ENCODE results near the gene IQCE.
A peak's percentile ranks its signal among the peaks of the same experiment; 100 is the strongest.

Gene IQCE

DNA sequence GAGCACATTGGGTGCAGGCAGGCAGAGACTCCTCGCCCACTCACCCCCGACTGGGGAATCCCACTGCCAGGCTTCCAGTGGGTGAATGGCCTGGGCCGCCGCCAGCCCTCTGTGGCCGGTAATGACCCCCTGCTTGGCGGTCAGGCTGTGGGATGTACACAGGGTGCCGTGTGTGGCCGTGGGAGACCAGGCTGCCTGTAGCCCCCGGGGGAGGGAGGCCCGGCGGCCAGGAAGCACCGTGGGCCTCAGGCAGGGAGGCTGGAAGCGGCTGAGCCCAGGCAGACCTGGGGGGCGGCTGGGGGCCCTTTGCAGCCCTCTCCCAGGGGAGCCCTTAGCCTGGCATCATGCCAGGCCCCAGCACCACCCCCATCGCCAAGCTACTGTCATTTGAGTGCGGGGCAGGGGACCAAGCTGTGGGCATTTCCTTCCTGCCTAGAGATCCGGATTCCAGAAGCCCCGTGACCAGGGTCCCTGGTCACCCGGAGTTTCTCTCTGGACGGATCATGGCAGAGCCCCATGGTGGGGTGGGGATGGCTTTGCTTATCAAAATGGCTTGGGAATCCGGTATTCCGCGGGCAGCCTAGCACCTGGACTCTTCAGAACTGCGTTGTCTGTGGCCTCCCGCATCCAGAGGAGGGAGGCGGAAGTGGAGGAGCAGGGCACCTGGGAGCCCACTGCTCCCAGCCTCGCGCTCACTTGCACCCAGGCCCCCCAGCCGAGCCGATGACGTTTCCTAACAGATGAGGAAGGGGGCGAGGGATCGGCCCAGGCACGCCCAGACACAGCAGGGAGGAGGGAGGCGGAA is 74.2 kb downstream of the IQCE start:
- peak overlapping the region; percentile 87 for H4K91ac ChIP-seq (ENCODE audit: low read depth, low read length)
- no CpG with 5 or more reads among the region's 35 CpGs for WGBS (ENCODE audit: extremely low coverage, insufficient coverage, insufficient read length)

DNA sequence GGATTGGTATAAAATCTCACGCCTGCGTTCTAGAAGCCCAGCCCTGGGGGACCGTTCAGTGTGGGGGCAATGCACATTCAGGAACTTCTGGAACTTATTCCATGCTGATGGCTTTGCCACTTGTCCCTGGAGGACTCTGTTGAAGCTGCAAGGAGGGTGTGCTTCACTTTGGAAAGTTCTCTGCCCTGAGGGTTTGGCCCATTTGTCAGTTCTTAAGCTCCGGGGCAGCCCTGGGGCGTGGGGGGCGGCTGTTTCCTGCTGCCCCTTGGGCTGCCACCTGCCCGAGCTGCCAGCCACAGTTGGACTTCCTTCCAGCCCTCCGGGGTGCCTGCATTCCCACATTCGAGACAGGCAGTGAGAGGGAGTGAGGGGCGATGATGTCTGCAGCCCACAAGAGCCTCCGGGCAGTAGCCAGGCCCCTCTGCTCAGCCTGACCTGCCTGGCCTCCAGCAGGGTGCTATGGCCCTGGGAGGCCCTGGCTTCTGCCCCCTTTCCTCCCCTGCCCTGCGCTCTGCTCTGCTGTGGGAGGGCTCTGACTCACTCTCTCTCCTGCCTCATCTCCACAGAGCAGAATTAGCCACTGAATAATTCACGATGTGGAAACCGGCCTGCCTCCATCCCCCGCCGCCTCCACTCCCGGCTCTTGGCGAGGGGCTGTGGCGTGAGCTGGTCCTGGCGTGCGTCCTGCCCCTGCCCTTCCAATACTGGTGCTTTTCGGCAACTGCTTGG is 74.9 kb downstream of the IQCE start:
- Histone ChIP-seq H3K9ac (ENCODE audit: low read length) (no peak overlapping the region), H2BK12ac (ENCODE audit: low read length) (no peak overlapping the region), H3K79me1 (ENCODE audit: low read length) (peaks cover 20% of the 10 kb centered on the region), H2BK5ac (ENCODE audit: low read depth, low read length, poor library complexity) (peak overlapping the region; percentile 43), H2BK120ac (ENCODE audit: insufficient read depth, low read length, poor library complexity) (no peak overlapping the region), H3K14ac (ENCODE audit: low read length) (peak overlapping the region; percentile 1), H3K79me2 (ENCODE audit: control insufficient read depth, insufficient read depth, low read length, poor library complexity) (peaks cover 38% of the 10 kb centered on the region), H3K9me3 (ENCODE audit: insufficient read depth, low read depth, low read length) (no peaks in the 10 kb centered on the region), H3K27me3 (ENCODE audit: insufficient read depth, low read length) (no peaks in the 10 kb centered on the region), H3K4ac (ENCODE audit: low read depth, low read length) (peak overlapping the region; percentile 22), H3K27ac (ENCODE audit: low read depth, low read length) (peak overlapping the region; percentile 63), H3K4me1 (ENCODE audit: control insufficient read depth in 1 of 2, insufficient read depth in 2 of 2, low read length in 2 of 2) (peaks cover 28 to 41% of the 10 kb centered on the region in 2 experiments), H2AK5ac (ENCODE audit: low read length) (peak overlapping the region; percentile 0), H4K91ac (ENCODE audit: low read depth, low read length) (peak overlapping the region; percentile 87), H4K12ac (ENCODE audit: low read depth, low read length) (no peak overlapping the region), H3K18ac (ENCODE audit: low read length) (peak overlapping the region; percentile 56), H3K36me3 (ENCODE audit: control insufficient read depth in 1 of 2, insufficient read depth in 2 of 2, low read length in 2 of 2) (peaks cover 14 to 18% of the 10 kb centered on the region in 2 experiments), H2AFZ (ENCODE audit: insufficient read depth, low read length, poor library complexity) (no peak overlapping the region), H3K4me2 (ENCODE audit: low read length) (peak overlapping the region; percentile 91), H3K23ac (ENCODE audit: low read length) (no peak overlapping the region), H3K4me3 (ENCODE audit: low read depth, low read length) (peak overlapping the region; percentile 83), H4K8ac (ENCODE audit: low read depth, low read length) (no peak overlapping the region)
- peak; percentile 93 to 94 for DNase-seq
- no CpG with 5 or more reads among the region's 22 CpGs for WGBS (ENCODE audit: extremely low coverage, insufficient coverage, insufficient read length)

More for the DNA sequence above, 74.2 kb downstream of the IQCE start:
- Histone ChIP-seq H3K4me3 (ENCODE audit: low read depth, low read length) (peak overlapping the region; percentile 83), H2AFZ (ENCODE audit: insufficient read depth, low read length, poor library complexity) (peak overlapping the region; percentile 48), H3K36me3 (ENCODE audit: control insufficient read depth in 1 of 2, insufficient read depth in 2 of 2, low read length in 2 of 2) (peaks cover 14 to 18% of the 10 kb centered on the region in 2 experiments), H3K27me3 (ENCODE audit: insufficient read depth, low read length) (no peaks in the 10 kb centered on the region), H3K18ac (ENCODE audit: low read length) (peak overlapping the region; percentile 43), H3K79me2 (ENCODE audit: control insufficient read depth, insufficient read depth, low read length, poor library complexity) (peaks cover 33% of the 10 kb centered on the region), H2BK5ac (ENCODE audit: low read depth, low read length, poor library complexity) (peak overlapping the region; percentile 43), H2BK12ac (ENCODE audit: low read length) (peak overlapping the region; percentile 42), H3K14ac (ENCODE audit: low read length) (peak overlapping the region; percentile 86), H4K8ac (ENCODE audit: low read depth, low read length) (peak overlapping the region; percentile 15), H4K12ac (ENCODE audit: low read depth, low read length) (peak overlapping the region; percentile 31), H3K9me3 (ENCODE audit: insufficient read depth, low read depth, low read length) (no peaks in the 10 kb centered on the region), H3K4me1 (ENCODE audit: control insufficient read depth in 1 of 2, insufficient read depth in 2 of 2, low read length in 2 of 2) (peaks cover 21 to 36% of the 10 kb centered on the region in 2 experiments), H3K4ac (ENCODE audit: low read depth, low read length) (peak overlapping the region; percentile 95), H3K4me2 (ENCODE audit: low read length) (peak overlapping the region; percentile 91), H3K23ac (ENCODE audit: low read length) (no peak overlapping the region), H3K9ac (ENCODE audit: low read length) (peak overlapping the region; percentile 91), H3K27ac (ENCODE audit: low read depth, low read length) (peak overlapping the region; percentile 63), H2AK5ac (ENCODE audit: low read length) (peak overlapping the region; percentile 81), H2BK120ac (ENCODE audit: insufficient read depth, low read length, poor library complexity) (peak overlapping the region; percentile 39), H3K79me1 (ENCODE audit: low read length) (peaks cover 20% of the 10 kb centered on the region)
- DNase-seq: peak; percentile 52 to 56

DNA sequence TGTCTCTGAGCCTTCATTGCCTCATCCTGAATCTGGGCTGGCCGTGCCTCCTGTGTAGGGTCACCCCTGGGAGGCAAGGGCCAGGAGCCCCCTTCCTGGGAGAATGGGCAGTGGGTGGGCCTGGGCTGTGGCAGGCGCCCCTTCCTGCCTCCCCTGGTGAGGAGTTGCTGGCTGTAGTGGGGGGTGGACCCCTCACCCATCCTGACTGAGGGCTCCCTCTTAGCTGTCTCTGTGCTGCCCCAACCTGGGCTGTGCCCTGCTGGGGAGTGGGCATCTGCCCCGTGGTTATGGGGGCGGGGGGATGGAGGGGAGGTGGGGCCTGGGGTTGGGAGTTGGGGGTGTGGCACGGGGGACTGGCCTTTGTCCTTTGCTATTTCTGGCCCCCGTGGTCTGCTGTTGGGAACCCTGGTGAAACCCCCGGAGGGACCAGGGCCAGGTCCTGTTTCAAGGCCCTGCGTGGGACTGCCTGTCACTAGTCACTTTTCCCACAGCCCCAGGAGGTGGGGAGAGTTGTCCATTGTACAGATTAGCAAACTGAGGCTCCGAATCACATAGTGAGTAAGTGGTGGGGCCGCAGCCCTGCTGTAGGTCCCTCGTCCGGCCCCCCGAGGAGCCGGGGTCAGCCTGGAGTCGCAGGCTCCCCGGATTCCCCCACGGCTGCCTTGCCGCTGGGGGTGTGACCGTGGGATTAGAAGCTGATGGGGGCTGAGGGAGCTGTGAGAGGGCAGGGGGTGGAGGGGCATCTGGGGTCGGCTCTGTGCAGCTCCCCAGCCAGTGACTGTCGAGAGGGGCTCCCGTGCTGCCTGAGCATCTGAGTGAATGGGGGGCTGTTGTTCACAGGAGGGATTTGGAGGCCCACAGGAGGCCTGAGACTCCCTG is 75.7 kb downstream of the IQCE start:
- H3K14ac ChIP-seq (ENCODE audit: low read length): peak overlapping the region; percentile 1
- H2BK5ac ChIP-seq (ENCODE audit: low read depth, low read length, poor library complexity): no peak overlapping the region
- peaks cover 29 to 41% of the 10 kb centered on the region in 2 experiments for H3K4me1 ChIP-seq (ENCODE audit: control insufficient read depth in 1 of 2, insufficient read depth in 2 of 2, low read length in 2 of 2)
- peak overlapping the region; percentile 5 for H4K8ac ChIP-seq (ENCODE audit: low read depth, low read length)
- peak overlapping the region; percentile 91 for H3K4me2 ChIP-seq (ENCODE audit: low read length)
- peaks cover 20% of the 10 kb centered on the region for H3K79me1 ChIP-seq (ENCODE audit: low read length)
- H2BK12ac ChIP-seq (ENCODE audit: low read length): no peak overlapping the region
- no peak overlapping the region for H4K12ac ChIP-seq (ENCODE audit: low read depth, low read length)
- peak overlapping the region; percentile 7 for H4K91ac ChIP-seq (ENCODE audit: low read depth, low read length)
- H3K27me3 ChIP-seq (ENCODE audit: insufficient read depth, low read length): no peaks in the 10 kb centered on the region
- H3K9ac ChIP-seq (ENCODE audit: low read length): no peak overlapping the region
- peak overlapping the region; percentile 44 for H3K4ac ChIP-seq (ENCODE audit: low read depth, low read length)
- no peak overlapping the region for H2BK120ac ChIP-seq (ENCODE audit: insufficient read depth, low read length, poor library complexity)
- H2AK5ac ChIP-seq (ENCODE audit: low read length): peak overlapping the region; percentile 0
- no peaks in the 10 kb centered on the region for H3K9me3 ChIP-seq (ENCODE audit: insufficient read depth, low read depth, low read length)
- peak overlapping the region; percentile 56 for H3K18ac ChIP-seq (ENCODE audit: low read length)
- no peak overlapping the region for H3K4me3 ChIP-seq (ENCODE audit: low read depth, low read length)
- no peak overlapping the region for H2AFZ ChIP-seq (ENCODE audit: insufficient read depth, low read length, poor library complexity)
- H3K36me3 ChIP-seq (ENCODE audit: control insufficient read depth in 1 of 2, insufficient read depth in 2 of 2, low read length in 2 of 2): peaks cover 18 to 23% of the 10 kb centered on the region in 2 experiments
- WGBS (ENCODE audit: extremely low coverage, insufficient coverage, insufficient read length): no CpG with 5 or more reads among the region's 22 CpGs
- peak overlapping the region; percentile 63 for H3K27ac ChIP-seq (ENCODE audit: low read depth, low read length)
- H3K23ac ChIP-seq (ENCODE audit: low read length): no peak overlapping the region
- DNase-seq: no peak
- H3K79me2 ChIP-seq (ENCODE audit: control insufficient read depth, insufficient read depth, low read length, poor library complexity): peaks cover 38% of the 10 kb centered on the region

DNA sequence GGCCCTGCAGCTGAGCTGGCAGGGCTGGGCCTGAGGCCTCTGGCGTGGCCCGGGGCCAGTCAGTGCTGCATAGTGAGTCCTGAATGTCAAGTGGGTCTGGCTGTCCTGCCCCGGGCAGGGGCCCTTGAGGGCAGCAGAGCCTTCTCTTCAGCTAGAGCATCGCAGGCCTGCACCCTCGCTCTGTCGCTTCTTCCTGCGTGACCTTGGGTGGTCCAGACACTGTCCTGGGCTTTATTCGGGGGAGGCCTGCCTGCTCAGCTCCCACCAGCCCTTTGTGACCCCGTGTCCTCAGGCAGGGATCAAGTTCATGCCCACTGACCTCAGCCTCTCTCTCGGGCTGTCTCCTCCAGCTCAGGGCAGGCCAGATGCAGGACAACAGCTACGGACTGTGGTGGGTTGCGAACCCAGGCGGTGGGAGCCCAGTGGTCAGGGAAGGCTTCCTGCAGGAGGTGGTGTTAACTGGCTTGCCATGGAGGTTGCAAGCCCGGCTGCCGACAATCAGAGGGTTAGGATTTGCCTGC is 76.4 kb downstream of the IQCE start:
- Histone ChIP-seq H4K91ac (ENCODE audit: low read depth, low read length) (no peak overlapping the region), H2AFZ (ENCODE audit: insufficient read depth, low read length, poor library complexity) (no peak overlapping the region), H3K14ac (ENCODE audit: low read length) (no peak overlapping the region), H3K79me1 (ENCODE audit: low read length) (peaks cover 20% of the 10 kb centered on the region), H2BK12ac (ENCODE audit: low read length) (no peak overlapping the region), H2BK120ac (ENCODE audit: insufficient read depth, low read length, poor library complexity) (no peak overlapping the region), H3K18ac (ENCODE audit: low read length) (peak overlapping the region; percentile 8), H3K23ac (ENCODE audit: low read length) (no peak overlapping the region), H3K4ac (ENCODE audit: low read depth, low read length) (peak overlapping the region; percentile 44), H3K27ac (ENCODE audit: low read depth, low read length) (no peak overlapping the region), H3K9ac (ENCODE audit: low read length) (no peak overlapping the region), H3K79me2 (ENCODE audit: control insufficient read depth, insufficient read depth, low read length, poor library complexity) (peaks cover 38% of the 10 kb centered on the region), H3K4me1 (ENCODE audit: control insufficient read depth in 1 of 2, insufficient read depth in 2 of 2, low read length in 2 of 2) (peaks cover 29 to 41% of the 10 kb centered on the region in 2 experiments), H4K8ac (ENCODE audit: low read depth, low read length) (no peak overlapping the region), H4K12ac (ENCODE audit: low read depth, low read length) (no peak overlapping the region), H3K27me3 (ENCODE audit: insufficient read depth, low read length) (no peaks in the 10 kb centered on the region), H3K9me3 (ENCODE audit: insufficient read depth, low read depth, low read length) (no peaks in the 10 kb centered on the region), H2BK5ac (ENCODE audit: low read depth, low read length, poor library complexity) (no peak overlapping the region), H3K4me3 (ENCODE audit: low read depth, low read length) (no peak overlapping the region), H3K4me2 (ENCODE audit: low read length) (no peak overlapping the region), H3K36me3 (ENCODE audit: control insufficient read depth in 1 of 2, insufficient read depth in 2 of 2, low read length in 2 of 2) (peaks cover 24 to 29% of the 10 kb centered on the region in 2 experiments), H2AK5ac (ENCODE audit: low read length) (no peak overlapping the region)
- DNase-seq: peak; percentile 80 to 89
- no CpG with 5 or more reads among the region's 15 CpGs for WGBS (ENCODE audit: extremely low coverage, insufficient coverage, insufficient read length)
